CD4-positive, alpha-beta T cell treated with Interferon alpha-2 for 1 hour (primary cell): Measurements from ENCODE around the gene LEFTY1.
A peak's percentile ranks its signal among the peaks of the same experiment; 100 is the strongest.

ENCODE experiments used
- DNase-seq, 2 donors: peaks; one replicate each; pipeline ENCODE4 v3.0.0-alpha.2; 2020 to 2022

Gene LEFTY1

DNA sequence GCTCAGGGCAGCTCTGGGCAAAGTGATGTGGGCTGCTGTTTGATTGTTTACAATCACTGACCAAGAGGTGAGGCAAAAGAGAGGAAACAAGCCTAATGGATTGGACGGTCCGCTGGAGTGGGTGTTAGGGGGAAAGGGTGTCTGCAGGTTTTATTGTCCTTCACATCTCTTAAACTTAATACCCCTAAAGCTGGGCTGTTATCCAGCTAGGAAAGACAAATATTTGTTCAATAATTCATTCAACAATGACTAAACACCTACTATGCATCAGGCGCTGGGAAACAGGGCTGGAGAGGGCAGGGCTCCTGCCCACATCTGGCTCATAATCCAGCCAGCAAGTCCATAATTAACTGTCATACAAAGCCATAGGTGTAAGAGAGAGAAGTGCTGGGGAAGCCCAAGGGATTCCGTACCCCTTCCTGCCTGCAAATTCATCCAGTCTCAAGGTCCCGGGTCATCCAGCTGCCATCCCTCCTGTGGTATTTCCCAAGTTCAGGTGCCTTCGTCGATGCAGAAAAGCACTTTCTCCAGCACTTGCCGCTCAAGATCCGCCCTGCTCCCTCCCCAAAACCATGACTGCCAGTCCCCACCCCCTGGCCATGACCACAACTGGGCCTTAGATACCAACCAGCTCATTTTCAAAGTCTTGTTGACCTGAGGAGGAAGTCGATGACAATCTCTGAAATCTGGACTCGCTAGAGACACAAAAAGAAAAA, 17.4 kb downstream of the LEFTY1 start:
- peak in 1 of 2 donors; percentile 34 for DNase-seq

DNA sequence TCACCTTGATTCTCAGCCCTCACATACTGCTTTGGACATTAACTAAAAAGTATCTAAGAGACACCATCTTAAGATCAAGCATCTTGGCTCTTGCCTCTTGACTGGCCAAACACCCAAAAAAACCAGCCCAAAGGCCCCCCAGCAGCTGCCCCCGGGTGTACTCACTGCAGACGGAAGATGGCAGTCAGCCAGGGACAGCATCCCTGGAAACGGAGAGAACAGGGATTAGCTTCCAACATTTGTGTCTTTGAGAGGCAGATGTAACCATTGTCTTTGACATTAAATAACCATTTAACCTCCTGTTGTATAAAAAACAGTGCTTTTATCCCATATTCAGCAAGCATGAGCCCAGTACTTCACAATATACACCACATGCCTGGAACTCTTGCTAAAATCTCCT, 18.0 kb downstream of the LEFTY1 start:
- no peak for DNase-seq

DNA sequence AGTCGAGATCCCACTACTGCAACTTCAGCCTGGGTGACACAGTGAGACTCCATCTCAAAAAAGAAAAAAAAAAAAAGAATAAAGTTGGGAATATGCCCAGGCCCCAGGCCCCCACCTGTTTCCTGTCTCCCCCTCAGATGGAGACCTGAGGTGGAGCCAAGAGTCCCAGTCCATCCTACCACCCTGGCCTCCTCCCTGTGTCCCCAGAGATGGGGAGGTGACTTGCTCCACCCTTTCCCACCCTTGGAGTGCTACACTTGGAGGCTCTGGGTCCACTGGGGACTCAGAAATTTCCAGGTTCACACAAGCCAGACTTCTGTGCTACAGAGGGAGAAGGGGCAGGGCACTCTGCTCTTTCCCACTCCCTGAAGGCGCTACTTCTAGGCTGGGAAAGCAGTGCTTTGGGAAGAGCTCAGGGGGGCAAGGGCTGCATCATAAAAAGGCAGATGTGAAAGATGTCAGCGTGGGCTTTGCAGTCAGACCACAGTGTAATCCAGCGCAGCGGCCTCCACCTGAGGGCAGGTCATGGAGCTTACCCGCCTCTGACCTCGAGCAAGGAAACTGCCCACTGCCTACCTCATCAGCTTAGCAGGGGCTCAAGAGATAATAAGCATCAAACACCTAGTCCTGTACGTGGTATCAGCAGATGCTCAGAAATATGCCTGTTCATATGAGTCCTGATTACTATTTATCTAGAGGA, 20.2 kb downstream of the LEFTY1 start:
- DNase-seq, result no peak

DNA sequence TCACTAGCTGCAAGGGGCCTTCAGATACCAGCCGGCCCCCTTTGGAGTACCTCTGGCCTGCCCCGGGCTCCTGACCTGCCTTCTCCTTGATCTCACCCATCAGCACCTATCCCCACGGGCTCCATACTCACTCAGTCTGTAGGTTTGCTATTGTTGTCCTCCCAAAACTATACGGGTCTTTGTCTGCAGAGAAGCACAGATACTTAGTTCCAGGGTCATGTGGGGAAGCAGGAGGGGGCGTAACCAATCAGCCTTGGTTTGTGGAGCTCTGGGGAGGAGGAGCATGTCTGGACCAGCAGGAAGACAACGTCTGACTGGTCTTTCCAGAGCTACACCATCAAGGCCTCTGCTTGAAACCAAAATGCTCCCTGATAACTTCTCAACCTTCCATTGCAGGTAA, 22.0 kb downstream of the LEFTY1 start:
- no peak for DNase-seq

DNA sequence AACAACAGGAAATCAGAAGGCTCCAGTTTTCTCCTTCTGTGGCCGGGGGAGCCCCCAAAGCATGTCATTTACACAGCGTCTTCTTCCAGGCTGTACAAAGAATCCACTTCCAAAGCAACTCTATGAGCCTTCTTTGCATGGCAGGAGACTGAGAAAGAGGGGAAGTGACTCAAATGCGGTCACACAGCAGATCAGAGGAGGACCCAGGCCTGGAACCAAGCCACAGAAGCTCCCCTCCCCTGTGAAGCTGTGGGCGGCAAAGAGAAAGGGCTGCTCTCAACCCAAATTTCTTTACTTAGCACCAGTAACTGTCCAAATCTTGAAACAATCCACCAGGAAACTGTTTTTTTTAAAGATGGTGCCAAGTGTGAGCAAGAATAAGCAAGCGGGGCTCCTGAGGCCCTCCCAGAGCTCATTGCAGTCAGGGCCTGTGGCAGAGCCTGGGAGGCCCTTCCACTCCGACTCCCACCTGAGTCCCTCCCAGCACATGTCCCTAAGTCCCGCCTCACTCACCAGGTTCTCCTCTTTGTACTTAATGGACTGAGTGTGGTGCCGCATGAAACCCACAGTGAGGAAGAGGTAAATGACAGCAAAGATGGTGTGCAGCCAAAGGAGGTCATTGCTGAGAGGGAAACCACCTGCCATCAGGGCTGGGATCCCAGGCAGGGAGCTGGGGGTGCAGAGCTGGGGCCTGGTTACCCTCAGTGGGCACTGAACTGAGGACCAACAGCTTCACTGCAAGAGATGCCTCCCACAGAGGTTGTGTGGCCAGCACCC, 22.7 kb downstream of the LEFTY1 start:
- peak; percentile 57 to 65 for DNase-seq

DNA sequence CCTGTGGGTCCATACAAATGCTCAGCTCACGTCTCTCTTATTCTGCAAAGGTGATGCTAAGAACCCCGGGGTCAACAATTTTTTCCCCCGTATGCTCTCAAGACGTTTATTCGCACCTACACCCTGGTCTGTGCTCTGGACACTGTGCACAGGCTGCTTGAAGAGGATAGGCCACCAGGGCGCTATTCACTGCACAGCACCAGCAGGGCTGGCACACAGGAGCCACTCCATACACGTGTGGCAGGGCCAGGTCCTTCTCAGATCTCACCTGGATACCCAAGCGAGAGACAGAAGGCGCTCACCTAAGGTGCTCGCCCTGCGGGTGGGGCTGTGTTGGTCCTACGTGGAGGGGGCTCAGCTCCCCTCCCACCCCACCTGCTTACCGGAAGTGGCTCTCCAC, 23.4 kb downstream of the LEFTY1 start:
- peak in 1 of 2 donors; percentile 28 for DNase-seq

DNA sequence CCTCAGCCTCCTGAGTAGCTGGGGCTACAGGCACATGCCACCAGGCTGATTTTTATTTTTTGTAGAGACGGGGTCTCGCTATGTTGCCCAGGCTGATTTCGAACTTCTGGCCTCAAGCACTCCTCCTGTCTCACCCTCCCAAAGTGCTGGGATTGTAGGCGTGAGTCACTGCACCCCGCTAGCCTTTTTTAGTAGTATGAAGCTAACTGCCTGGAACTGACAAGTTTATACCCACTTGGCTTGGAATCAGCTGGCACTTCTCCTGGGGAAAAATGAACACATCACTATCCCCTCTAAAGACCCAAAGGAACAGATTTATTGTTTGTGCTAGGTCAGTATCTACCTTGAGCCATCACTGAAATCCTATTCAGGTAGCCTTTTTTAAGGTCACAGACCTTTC, 25.8 kb downstream of the LEFTY1 start:
- DNase-seq, result no peak

DNA sequence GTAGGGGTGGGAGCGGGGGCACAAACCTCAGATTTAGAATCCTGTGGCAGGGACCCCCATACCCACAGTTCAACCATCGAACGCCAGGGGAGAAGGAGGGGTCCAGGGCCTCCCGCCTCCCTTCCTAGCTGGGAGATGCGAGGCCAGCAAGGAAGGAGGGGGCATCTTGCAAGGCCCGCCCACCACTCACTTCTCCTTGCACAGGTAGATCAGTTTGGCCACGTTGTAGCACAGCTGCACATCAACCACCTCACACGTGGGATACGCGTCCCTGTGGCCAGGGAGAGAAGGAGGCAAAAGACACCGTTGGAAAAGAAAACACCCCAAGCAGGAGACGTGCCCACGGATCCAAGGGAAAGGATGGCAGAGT, 26.4 kb downstream of the LEFTY1 start:
- DNase-seq, result no peak

DNA sequence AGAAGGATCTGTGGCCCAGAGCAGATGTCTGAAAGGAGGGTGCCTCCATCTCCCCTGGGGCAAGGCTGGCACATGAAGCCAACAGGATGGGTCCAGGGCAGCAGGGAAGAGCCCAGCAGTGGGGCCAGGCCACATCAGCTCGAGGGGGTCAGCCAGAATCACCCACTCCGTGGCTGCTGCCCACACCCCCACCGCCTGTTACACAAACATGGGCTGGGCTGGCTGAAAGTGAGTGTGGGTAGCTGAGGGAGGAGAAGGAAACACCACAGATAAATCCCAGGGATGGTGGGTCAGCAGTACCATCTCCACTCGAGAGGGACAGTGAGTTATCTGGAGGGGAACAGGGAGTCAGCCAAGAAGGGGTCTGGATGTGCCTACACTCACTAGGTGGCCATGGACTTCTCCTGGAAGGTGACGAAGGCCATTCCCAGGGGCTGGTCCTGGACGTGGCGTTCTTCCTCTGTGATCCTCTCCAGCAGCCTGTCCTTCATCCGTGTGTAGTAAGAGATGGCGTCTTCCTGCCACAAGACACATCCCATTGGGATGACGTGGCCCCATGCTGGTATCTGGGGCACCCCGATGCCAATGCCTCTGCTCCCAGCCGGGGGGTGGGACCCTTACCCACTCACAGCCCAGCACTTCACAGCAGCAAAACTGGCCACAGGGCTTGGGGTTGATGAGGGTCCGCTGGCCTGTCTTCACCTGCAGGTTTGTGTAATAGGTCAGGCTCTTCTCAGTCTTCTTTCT, 26.9 kb downstream of the LEFTY1 start:
- DNase-seq, result no peak

DNA sequence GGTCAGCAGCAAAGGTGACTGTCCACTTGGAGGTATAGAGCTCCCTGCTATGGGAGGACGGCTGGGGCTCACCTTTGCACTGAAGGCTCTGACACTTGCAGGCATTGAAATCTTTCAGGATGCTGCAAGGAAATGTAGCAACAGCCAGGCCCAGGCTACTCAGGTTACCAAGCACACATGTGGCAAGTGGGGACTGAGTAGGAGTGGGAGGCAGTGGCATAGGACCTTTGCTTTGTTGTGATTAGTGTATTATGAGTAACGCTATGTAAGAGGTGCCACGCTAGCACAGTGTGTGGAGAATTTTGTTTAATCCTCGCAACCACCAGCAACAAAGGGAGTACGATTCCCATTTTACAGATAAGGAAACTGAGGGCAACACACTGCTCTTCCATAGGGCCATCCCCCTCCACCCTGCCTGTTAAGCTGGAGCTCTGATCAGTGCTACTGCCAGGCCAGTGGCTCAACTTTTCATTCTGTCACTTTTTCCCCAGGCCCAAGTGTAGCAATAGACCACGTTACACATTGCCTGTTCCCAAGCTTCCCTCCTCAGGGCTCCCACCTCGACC, 28.0 kb downstream of the LEFTY1 start:
- no peak for DNase-seq

DNA sequence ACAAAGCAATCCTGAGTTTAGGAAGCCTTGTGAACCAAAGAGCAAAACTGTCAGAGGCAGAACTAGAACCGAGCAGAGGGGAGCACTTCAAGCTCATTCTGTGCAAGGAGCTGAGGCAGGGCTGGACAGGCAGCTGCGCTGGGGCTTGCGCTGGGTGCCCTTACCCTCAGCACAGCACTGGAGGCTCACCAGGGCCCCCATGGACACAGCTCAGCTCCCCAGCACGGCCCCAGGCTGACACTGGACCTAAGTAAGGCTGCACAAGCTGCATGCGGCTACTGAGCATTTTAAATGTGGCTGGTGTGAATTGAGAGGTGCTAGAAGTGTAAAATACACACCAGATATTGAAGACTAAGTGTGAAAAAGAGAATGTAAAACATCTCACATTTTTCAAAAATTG, 28.8 kb downstream of the LEFTY1 start:
- DNase-seq, result no peak

DNA sequence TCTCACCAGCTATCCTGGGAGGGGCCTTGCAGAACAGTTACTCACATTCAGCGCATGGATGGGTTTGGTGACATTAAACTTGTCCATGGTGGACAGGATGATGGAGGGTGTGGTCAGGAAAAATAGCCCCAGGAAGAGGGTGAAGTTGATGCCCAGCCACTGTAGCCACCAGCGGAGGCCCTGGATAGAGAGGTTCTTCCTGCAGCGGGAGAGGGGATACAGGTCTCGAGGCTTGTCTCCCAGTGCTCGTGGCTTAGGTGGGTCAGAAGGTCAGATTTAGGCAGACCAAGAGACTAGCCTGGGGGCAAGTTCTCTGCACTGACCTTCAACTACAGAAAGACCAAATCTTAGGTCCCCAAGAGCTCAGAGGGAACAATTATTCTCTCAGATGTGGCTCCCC, 29.8 kb downstream of the LEFTY1 start:
- no peak for DNase-seq

DNA sequence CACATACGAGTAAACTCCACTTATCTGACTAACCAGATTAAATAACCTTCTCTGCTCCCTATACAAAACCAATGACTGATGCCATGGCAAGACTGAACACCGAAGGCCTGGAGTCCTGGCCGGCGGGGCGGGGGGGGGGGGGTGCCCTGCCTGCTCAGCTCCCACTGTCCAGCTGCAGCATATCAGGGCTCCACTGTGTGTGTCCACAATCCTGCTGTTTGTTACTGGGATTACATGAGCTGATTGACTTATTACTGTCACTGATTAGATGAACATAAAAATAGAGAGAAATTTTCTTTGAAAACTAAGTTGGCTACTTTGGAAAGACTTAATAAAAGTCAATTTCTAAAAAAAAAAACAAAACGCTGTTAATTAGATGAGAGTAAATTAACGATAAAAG, 31.7 kb downstream of the LEFTY1 start:
- DNase-seq, result no peak

DNA sequence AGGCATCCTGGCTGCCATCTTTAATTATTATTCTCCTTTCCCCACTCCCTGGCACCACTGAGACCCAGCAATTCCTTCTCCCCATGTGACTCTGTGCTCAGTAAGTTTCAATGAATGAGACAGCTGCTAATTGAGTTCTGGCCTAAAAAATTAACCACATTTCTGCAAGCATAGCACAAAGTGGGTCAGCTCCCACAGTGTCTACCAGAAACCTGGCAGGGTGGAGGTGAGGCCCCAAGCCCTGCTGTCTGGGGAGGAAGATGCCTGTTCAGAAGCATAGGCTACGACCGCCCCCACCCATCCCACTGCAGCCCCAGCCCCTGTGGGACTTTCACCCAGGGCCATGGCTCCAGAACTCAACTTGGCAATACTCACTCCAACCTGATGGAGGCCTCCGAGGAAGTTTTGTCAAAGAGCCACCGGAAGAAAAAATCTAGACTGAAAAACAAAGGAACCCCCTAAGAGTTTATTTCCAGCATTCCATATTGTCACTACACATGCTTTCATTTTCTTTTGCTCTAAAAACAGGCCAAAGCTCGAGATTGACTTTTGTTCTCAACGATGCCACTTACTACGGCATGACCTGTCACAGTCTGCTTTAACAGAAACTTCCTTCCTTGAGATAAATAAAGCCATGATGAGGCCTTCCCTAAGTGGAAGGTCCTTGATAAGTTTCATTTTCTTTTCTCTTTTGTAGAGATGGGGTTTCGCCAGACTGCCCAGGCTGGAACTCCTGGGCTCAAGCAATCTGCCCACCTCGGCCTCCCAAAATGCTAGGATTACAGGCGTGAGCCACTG, 33.2 kb downstream of the LEFTY1 start:
- DNase-seq, result no peak

DNA sequence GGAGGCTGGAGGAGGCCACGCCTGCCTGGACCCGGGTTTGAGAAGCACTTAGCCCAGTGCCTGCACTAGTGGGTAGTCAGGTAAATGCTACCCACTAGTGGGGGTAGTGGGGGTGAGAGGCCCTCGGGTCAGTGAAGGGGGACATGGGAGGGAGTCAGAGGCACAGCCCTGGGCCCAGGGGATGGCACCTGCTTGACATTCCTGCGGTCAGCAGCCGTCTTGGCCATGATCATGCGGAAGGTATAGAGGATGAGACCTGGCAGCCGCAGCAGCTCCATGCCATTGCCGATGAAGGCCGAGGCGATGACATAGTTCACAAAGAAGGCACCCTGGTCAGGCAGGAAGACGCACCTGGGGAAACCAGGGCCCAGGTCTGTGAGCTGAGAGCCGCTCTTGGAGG, 35.5 kb downstream of the LEFTY1 start:
- DNase-seq, result no peak

DNA sequence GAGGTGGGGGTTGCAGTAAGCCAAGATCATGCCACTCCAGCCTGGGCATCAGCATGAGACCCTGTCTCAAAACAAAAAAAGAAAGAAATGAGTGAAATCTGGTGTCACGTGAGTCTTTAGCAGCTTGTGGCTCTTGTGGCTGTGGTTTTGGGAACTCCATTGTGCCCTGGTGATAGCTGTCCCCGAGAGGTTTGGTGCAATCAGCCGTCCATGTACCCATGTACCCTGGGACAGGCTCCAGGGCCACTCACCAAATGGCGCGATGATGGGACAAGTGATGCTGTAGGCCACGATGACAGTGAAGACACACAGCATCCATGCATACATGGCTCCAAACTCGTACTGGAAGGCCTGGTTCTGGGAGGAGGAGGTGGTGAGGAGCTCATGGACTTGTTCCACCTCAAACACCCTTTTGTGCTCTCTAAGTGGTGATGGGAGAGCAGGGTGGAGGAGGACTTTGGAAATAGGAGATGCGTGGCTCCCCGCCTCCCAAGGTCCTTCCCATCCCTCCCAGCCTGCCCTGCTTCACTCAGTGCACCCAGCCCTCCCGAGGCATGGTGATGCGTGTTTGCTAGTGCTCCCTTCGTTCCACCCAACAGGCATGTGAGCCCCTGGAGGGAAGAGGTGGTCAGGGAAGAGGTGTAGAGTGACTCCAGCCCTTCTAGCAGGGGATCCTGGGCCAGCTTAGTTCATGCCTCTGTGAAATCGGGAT, 36.4 kb downstream of the LEFTY1 start:
- no peak for DNase-seq

DNA sequence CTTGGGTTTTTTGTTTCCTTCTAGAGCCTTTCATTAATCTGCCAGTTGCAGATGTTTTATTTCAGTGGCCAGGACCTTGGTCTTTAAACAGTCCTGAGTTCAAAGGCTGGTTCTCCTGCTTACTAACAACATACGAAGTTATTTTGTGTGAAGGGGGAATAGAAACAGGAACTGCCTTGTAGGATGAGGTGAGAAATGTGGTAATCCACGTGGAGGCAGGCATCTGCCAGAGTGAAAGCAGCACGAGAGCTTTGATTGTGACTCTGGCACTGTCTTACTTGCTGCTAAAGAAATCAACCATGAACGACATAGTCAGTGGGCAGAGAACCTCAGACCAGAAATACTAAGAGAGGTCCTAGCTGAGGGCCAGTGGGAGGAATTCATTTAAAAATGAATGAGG, 37.1 kb downstream of the LEFTY1 start:
- peak in 1 of 2 donors; percentile 30 for DNase-seq

DNA sequence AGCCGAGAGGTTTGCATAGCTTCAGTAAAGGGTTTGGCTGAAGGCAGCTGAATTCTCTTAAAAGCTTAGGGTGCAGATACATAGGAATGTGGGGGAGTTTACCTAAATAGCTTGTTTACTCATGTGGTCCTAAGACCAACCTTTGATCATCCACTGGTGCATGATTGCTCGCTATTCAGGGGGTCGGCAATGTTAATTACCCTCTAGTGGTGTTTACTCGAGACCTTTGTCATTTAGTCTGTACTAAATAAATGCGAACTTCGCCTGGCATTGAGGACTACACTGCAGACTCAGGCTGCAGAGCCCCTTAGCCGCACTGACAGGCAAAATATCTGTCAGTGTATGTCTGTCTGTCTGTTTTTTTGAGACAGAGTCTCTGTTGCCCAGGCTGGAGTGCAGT, 38.6 kb downstream of the LEFTY1 start:
- no peak for DNase-seq

DNA sequence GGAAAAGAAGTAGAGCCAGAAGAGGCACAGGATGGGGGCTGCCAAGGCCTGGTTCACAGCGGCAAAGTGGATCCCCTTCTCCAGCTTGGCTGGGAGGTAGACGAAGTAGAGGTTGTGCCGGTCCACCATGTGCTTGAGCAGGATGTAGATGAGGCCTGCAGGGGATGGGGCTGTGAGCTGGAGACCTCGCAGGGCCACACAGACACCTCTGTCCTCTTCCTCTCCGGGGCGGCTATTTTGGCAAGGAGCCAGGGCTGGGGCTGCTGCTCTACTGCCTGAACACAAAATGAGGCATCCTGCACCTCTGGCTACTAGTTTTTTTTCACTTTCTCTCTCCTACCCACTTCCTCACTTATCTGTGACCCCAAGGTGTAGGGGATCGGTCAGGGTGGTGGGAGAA, 39.0 kb downstream of the LEFTY1 start:
- peak; percentile 36 to 51 for DNase-seq

DNA sequence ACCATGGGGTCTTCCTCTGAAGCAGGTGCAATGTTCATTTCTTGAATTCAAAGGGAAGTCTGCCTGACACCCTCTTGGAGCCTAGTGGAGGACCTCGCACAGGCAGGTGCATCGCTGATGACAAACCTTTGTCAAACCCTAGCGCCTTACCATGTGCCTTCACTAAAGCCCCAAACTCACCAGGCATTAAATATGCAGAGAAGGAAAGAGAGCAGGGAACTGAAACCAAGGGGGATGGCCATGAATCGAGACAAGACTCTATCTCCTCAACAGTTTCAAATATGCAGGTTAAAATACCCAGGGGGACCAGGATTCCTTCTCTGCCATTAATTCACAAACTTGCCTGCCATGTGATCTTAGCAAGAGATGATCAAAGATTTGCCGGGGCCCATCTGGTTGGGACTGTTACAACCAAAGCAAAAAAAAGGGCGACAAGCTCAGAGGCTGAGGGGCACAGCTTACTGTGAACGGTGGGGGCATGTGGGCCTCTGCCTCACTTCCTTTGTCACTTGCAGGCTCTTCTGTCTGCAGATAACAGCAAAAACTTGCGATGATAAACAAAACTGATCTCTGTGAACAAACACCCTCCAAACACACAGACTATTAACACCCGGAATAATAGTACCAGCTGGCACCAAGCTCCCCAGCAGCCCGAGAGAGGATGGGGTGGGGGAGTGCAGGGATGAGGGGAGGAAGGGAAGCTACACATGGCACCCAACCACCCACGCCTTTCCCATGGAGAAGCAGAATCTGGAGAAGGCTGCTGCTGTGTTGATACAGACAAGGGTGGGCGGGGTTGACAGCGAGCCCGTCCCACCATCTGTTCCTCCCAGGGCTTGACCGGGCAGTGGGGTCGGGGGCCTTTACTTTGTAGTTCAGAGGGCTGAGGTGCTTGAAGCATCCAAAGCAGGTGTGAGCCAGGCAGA, 40.7 kb downstream of the LEFTY1 start:
- DNase-seq, result peak; percentile 20 to 41
